ENCODE data around the gene S1PR1. TPM values are rescaled to one million over a fixed set of nuclear protein-coding genes. Genes with fewer than 3 reads are reported as not detected.

Gene S1PR1
- total RNA-seq, 3 donors from 2014 or later = 28.2 to 133 (median 64.6) TPM

GRCh38 chr1:101261623-101262022 is 24.8 kb downstream of the S1PR1 start:
- Histone ChIP-seq H3K9me3 (no peaks in the 10 kb centered on the region), H3K27me3 (no peaks in the 10 kb centered on the region), H3K36me3 (no peaks in the 10 kb centered on the region), H3K4me1 (no peaks in the 10 kb centered on the region), H3K4me3 (no peak overlapping the region), H3K27ac (no peak overlapping the region)
- TF ChIP-seq POLR2A (IDR thresholded peaks at IDR 0.05) = no peak
- no peak for TF ChIP-seq CTCF (IDR thresholded peaks at IDR 0.05)
- no peak for TF ChIP-seq POLR2AphosphoS5 (IDR thresholded peaks at IDR 0.05)
- DNase-seq (ENCODE audit: low spot score in 2 of 2) = no peak
- intact Hi-C loops (cut with DNase I; ENCODE audit: low total_unique reads) = no loop called here

GRCh38 chr1:101262060-101262459 is 25.2 kb downstream of the S1PR1 start:
- Histone ChIP-seq H3K9me3 (no peaks in the 10 kb centered on the region), H3K4me1 (no peaks in the 10 kb centered on the region), H3K36me3 (no peaks in the 10 kb centered on the region), H3K4me3 (no peak overlapping the region), H3K27ac (no peak overlapping the region), H3K27me3 (no peaks in the 10 kb centered on the region)
- TF ChIP-seq POLR2AphosphoS5 (IDR thresholded peaks at IDR 0.05) (no peak), POLR2A (IDR thresholded peaks at IDR 0.05) (no peak), CTCF (IDR thresholded peaks at IDR 0.05) (no peak)
- intact Hi-C loops (cut with DNase I; ENCODE audit: low total_unique reads) = no loop called here
- DNase-seq (ENCODE audit: low spot score in 2 of 2) = no peak

GRCh38 chr1:101262630-101263348 is 26.0 kb downstream of the S1PR1 start:
- H3K27ac ChIP-seq = no peak overlapping the region
- DNase-seq (ENCODE audit: low spot score in 2 of 2) = no peak
- H3K4me1 ChIP-seq = no peaks in the 10 kb centered on the region
- intact Hi-C loops (cut with DNase I; ENCODE audit: low total_unique reads) = no loop called here
- H3K9me3 ChIP-seq = no peaks in the 10 kb centered on the region
- TF ChIP-seq CTCF (IDR thresholded peaks at IDR 0.05) (no peak), POLR2A (IDR thresholded peaks at IDR 0.05) (no peak), POLR2AphosphoS5 (IDR thresholded peaks at IDR 0.05) (no peak)
- H3K27me3 ChIP-seq = no peaks in the 10 kb centered on the region
- no peaks in the 10 kb centered on the region for H3K36me3 ChIP-seq
- no peak overlapping the region for H3K4me3 ChIP-seq

GRCh38 chr1:101264697-101265096 is 27.9 kb downstream of the S1PR1 start:
- intact Hi-C loops (cut with DNase I; ENCODE audit: low total_unique reads) = no loop called here
- TF ChIP-seq POLR2AphosphoS5 (IDR thresholded peaks at IDR 0.05) (peak in 1 of 3 donors; percentile 15), CTCF (IDR thresholded peaks at IDR 0.05) (no peak), POLR2A (IDR thresholded peaks at IDR 0.05) (no peak)
- Histone ChIP-seq H3K4me1 (no peaks in the 10 kb centered on the region), H3K27me3 (no peaks in the 10 kb centered on the region), H3K4me3 (no peak overlapping the region), H3K36me3 (no peaks in the 10 kb centered on the region), H3K9me3 (no peaks in the 10 kb centered on the region), H3K27ac (no peak overlapping the region)
- no peak for DNase-seq (ENCODE audit: low spot score in 2 of 2)

- no peak for TF ChIP-seq POLR2AphosphoS5 (IDR thresholded peaks at IDR 0.05)
- no peak for TF ChIP-seq POLR2A (IDR thresholded peaks at IDR 0.05)
- no peak for TF ChIP-seq CTCF (IDR thresholded peaks at IDR 0.05)
- Histone ChIP-seq H3K27me3 (no peaks in the 10 kb centered on the region), H3K27ac (no peak overlapping the region), H3K4me1 (no peaks in the 10 kb centered on the region), H3K36me3 (no peaks in the 10 kb centered on the region), H3K4me3 (no peak overlapping the region), H3K9me3 (no peaks in the 10 kb centered on the region)
- no peak for DNase-seq (ENCODE audit: low spot score in 2 of 2)
- intact Hi-C loops (cut with DNase I; ENCODE audit: low total_unique reads) = no loop called here
Measured at GRCh38 chr1:101265684-101266083, 28.9 kb downstream of the S1PR1 start.

Data from breast epithelium (tissue), 4 donors.